Mesenchymal stem cell (in vitro differentiated cells and primary cell): ENCODE results near the gene BICC1.
A peak's percentile ranks its signal among the peaks of the same experiment; 100 is the strongest.

Experiments used
- DNase-seq: peaks from one replicate; pipeline ENCODE4 v3.0.0-alpha.2; 2013
- H2AFZ ChIP-seq: one replicate; pipeline ENCODE4 v1.6.1; 2013; ENCODE audit warnings: low read depth, mild to moderate bottlenecking, control low read depth, inconsistent platforms, low read length, moderate library complexity
- H2AK5ac ChIP-seq: 2 replicates; pipeline ENCODE4 v1.6.1; 2013; ENCODE audit warnings: low read length, moderate library complexity, mild to moderate bottlenecking, inconsistent platforms; ENCODE audit not compliant: severe bottlenecking
- H2BK120ac ChIP-seq: one replicate; pipeline ENCODE4 v1.6.1; 2013; ENCODE audit warnings: low read depth, mild to moderate bottlenecking, inconsistent platforms, low read length, moderate library complexity
- H2BK12ac ChIP-seq, 2 experiments: one replicate each; pipeline ENCODE4 v1.6.1; 2013; ENCODE audit warnings: inconsistent platforms in 2 of 2, low read length in 2 of 2, mild to moderate bottlenecking in 2 of 2, moderate library complexity in 2 of 2, control low read depth in 1 of 2
- H2BK15ac ChIP-seq: one replicate; pipeline ENCODE4 v1.6.1; 2013; ENCODE audit warnings: mild to moderate bottlenecking, low read depth, inconsistent platforms; ENCODE audit not compliant: poor library complexity, severe bottlenecking
- H2BK5ac ChIP-seq: 2 replicates; pipeline ENCODE4 v1.6.1; 2013; ENCODE audit warnings: low read depth, mild to moderate bottlenecking, low read length, control low read depth, inconsistent platforms; ENCODE audit not compliant: poor library complexity, severe bottlenecking
- H3K14ac ChIP-seq, 2 experiments: one replicate each; pipeline ENCODE4 v1.6.1; 2013; ENCODE audit warnings: inconsistent platforms in 2 of 2, low read length in 2 of 2, control low read depth in 1 of 2, mild to moderate bottlenecking in 1 of 2, moderate library complexity in 1 of 2
- H3K18ac ChIP-seq, 2 experiments: one replicate each; pipeline ENCODE4 v1.6.1; 2013; ENCODE audit warnings: inconsistent platforms in 2 of 2, low read length in 2 of 2, control low read depth in 1 of 2, low read depth in 1 of 2, mild to moderate bottlenecking in 1 of 2
- H3K23ac ChIP-seq, 2 experiments: one replicate each; pipeline ENCODE4 v1.6.1; 2013; ENCODE audit warnings: inconsistent platforms in 2 of 2, low read length in 2 of 2, mild to moderate bottlenecking in 2 of 2, moderate library complexity in 2 of 2, control low read depth in 1 of 2
- H3K27ac ChIP-seq: 2 replicates; pipeline ENCODE4 v1.5.1; 2013; ENCODE audit warnings: mild to moderate bottlenecking, moderate library complexity, low read length, control low read depth, inconsistent platforms; ENCODE audit not compliant: poor library complexity, severe bottlenecking
- H3K27me3 ChIP-seq, 2 experiments: 2 replicates each; pipeline versions ENCODE4 v1.6.1 to v1.7.0; 2013; ENCODE audit warnings: low read length in 2 of 2, mild to moderate bottlenecking in 2 of 2, moderate library complexity in 2 of 2, control low read depth in 1 of 2, inconsistent platforms in 1 of 2; ENCODE audit not compliant: control insufficient read depth in 1 of 2, insufficient read depth in 1 of 2
- H3K36me3 ChIP-seq, 2 experiments: 2 replicates each; pipeline versions ENCODE4 v1.6.1 to v1.7.0; 2013; ENCODE audit warnings: low read length in 2 of 2, control low read depth in 1 of 2, inconsistent platforms in 1 of 2, low read depth in 1 of 2, mild to moderate bottlenecking in 1 of 2; ENCODE audit not compliant: insufficient read depth in 2 of 2, control insufficient read depth in 1 of 2
- H3K4ac ChIP-seq, 2 experiments: one replicate each; pipeline ENCODE4 v1.6.1; 2013; ENCODE audit warnings: inconsistent platforms in 2 of 2, low read length in 2 of 2, mild to moderate bottlenecking in 2 of 2, moderate library complexity in 2 of 2, control low read depth in 1 of 2, low read depth in 1 of 2
- H3K4me1 ChIP-seq: 2 replicates; pipeline ENCODE4 v1.6.1; 2013; ENCODE audit warnings: low read depth, low read length, control low read depth; ENCODE audit not compliant: control insufficient read depth, insufficient read depth
- H3K4me2 ChIP-seq: 2 replicates; pipeline ENCODE4 v1.6.1; 2013; ENCODE audit warnings: low read length, mild to moderate bottlenecking, inconsistent platforms; ENCODE audit not compliant: poor library complexity, severe bottlenecking
- H3K4me3 ChIP-seq, 2 experiments: 2 replicates each; pipeline versions ENCODE4 v1.5.1 to v1.7.0; 2013; ENCODE audit warnings: low read length in 2 of 2, mild to moderate bottlenecking in 2 of 2, control low read depth in 1 of 2, low read depth in 1 of 2; ENCODE audit not compliant: insufficient read depth in 1 of 2
- H3K79me1 ChIP-seq: replicated peaks from 2 replicates; pipeline ENCODE4 v1.6.1; 2013; ENCODE audit warnings: mild to moderate bottlenecking, control low read depth, low read length, inconsistent platforms; ENCODE audit not compliant: poor library complexity, severe bottlenecking
- H3K9ac ChIP-seq: 2 replicates; pipeline ENCODE4 v1.7.0; 2013; ENCODE audit warnings: mild to moderate bottlenecking, low read length, moderate library complexity
- H3K9me3 ChIP-seq: 2 replicates; pipeline ENCODE4 v1.7.0; 2013; ENCODE audit warnings: mild to moderate bottlenecking, low read length; ENCODE audit not compliant: control insufficient read depth
- H4K8ac ChIP-seq: one replicate; pipeline ENCODE4 v1.6.1; 2013; ENCODE audit warnings: inconsistent platforms, mild to moderate bottlenecking, low read length, moderate library complexity
- H4K91ac ChIP-seq: one replicate; pipeline ENCODE4 v1.6.1; 2013; ENCODE audit warnings: mild to moderate bottlenecking, low read length, inconsistent platforms
- WGBS: methylation state at CpG from one replicate; pipeline ENCODE4 v1.1.7; 2013; ENCODE audit warnings: mixed read lengths; 5-methylcytosine and 5-hydroxymethylcytosine counted together

The BICC1 gene

DNA sequence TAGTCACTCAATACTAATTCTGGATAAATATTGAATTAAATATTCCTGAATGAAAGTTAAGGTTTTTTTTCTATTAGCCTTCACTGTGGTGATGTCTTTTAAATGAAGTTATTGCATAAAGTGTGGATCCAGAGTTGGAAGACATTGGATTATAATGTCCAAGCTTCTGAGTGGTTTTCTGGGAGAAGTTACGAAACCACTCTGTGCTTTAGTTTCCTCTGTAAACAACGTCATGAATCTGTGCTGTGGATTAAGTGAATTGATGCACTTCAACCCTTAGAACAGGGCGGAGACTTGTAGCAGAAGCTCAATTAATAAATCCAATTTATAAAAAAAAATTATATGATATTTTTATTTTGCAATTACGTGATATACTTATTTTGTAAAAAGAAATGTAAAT lies 271.7 kb downstream of the BICC1 start:
- H2AFZ ChIP-seq = no peak overlapping the region
- WGBS = 57% methylated on average over 2 of the region's 4 CpGs
- H2BK15ac ChIP-seq = no peak overlapping the region
- H3K27me3 ChIP-seq = no peaks in the 10 kb centered on the region
- H3K79me1 ChIP-seq = peaks cover 9% of the 10 kb centered on the region
- H4K8ac ChIP-seq = no peak overlapping the region
- peaks cover 4% of the 10 kb centered on the region for H3K4me1 ChIP-seq
- H3K9me3 ChIP-seq = no peaks in the 10 kb centered on the region
- peak; percentile 42 for DNase-seq
- no peak overlapping the region for H3K4me3 ChIP-seq
- no peak overlapping the region for H2AK5ac ChIP-seq
- H2BK120ac ChIP-seq = no peak overlapping the region
- H3K23ac ChIP-seq = no peak overlapping the region
- no peak overlapping the region for H3K4ac ChIP-seq
- H3K14ac ChIP-seq = no peak overlapping the region
- no peak overlapping the region for H3K27ac ChIP-seq
- H3K18ac ChIP-seq = no peak overlapping the region
- peak overlapping the region; percentile 79 for H3K9ac ChIP-seq
- no peak overlapping the region for H2BK5ac ChIP-seq
- no peak overlapping the region for H4K91ac ChIP-seq
- no peak overlapping the region for H3K4me2 ChIP-seq
- H2BK12ac ChIP-seq = no peak overlapping the region
- peaks cover 4 to 45% of the 10 kb centered on the region in 2 experiments for H3K36me3 ChIP-seq

DNA sequence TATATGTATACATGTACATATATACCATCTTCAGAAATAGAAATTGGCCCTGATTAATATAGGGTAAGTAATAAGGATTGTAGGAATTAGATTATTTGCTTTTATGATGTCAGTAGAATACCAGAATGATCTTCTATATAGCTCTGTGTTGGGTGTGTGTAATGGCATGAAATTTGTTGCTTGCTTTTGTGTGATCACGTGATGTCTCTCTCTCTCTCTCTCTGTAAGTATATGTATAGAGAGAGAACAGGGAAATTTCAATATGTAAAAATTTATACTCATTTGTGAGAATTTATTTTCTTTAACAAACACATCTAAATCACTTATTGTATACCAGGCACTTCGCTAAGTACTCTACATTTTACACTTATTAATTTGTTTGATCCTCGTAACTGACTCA lies 272.7 kb downstream of the BICC1 start:
- Histone ChIP-seq H3K4ac (no peak overlapping the region), H3K14ac (no peak overlapping the region), H3K18ac (no peak overlapping the region), H2BK120ac (no peak overlapping the region), H2BK12ac (no peak overlapping the region), H3K9me3 (no peaks in the 10 kb centered on the region), H4K8ac (no peak overlapping the region), H2BK15ac (no peak overlapping the region), H3K27ac (no peak overlapping the region), H3K4me1 (peaks cover 4% of the 10 kb centered on the region), H2AFZ (no peak overlapping the region), H2AK5ac (no peak overlapping the region), H3K9ac (peak overlapping the region; percentile 40), H3K4me3 (no peak overlapping the region), H4K91ac (no peak overlapping the region), H2BK5ac (no peak overlapping the region), H3K36me3 (peaks cover 4 to 54% of the 10 kb centered on the region in 2 experiments), H3K79me1 (peaks cover 7% of the 10 kb centered on the region), H3K23ac (no peak overlapping the region), H3K4me2 (no peak overlapping the region), H3K27me3 (no peaks in the 10 kb centered on the region)
- DNase-seq = no peak
- 95% methylated on average over 2 of the region's 3 CpGs for WGBS

DNA sequence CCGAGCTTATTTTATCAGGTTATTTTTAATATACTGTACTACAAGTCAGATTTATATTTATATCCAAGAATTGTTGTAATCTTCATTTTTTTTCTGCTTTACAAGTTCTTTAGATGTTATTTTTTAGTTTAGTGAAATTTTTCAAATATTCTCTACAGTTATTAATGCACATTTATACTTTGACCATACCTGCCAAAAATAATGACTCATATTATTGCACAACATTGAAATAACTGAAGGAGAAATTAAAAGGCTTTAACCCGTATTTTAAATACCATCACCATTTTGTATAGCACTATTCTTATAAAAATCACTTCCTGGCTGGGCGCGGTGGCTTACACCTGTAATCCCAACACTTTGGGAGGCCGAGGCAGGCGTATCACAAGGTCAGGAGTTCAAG lies 278.5 kb downstream of the BICC1 start:
- H3K4me3 ChIP-seq = no peak overlapping the region
- WGBS = 96% methylated on average over 5 of the region's 6 CpGs
- no peak overlapping the region for H3K4ac ChIP-seq
- H3K18ac ChIP-seq = no peak overlapping the region
- no peak overlapping the region for H2BK12ac ChIP-seq
- no peak overlapping the region for H4K8ac ChIP-seq
- no peaks in the 10 kb centered on the region for H3K4me1 ChIP-seq
- H2BK15ac ChIP-seq = no peak overlapping the region
- H3K9me3 ChIP-seq = no peaks in the 10 kb centered on the region
- H3K27ac ChIP-seq = no peak overlapping the region
- H3K27me3 ChIP-seq = no peaks in the 10 kb centered on the region
- H2BK5ac ChIP-seq = no peak overlapping the region
- H3K4me2 ChIP-seq = no peak overlapping the region
- no peak overlapping the region for H4K91ac ChIP-seq
- peaks cover 19% of the 10 kb centered on the region for H3K79me1 ChIP-seq
- H3K14ac ChIP-seq = no peak overlapping the region
- H3K36me3 ChIP-seq = peaks cover 20 to 88% of the 10 kb centered on the region in 2 experiments
- no peak overlapping the region for H3K23ac ChIP-seq
- no peak overlapping the region for H2BK120ac ChIP-seq
- no peak overlapping the region for H2AFZ ChIP-seq
- DNase-seq = no peak
- no peak overlapping the region for H3K9ac ChIP-seq
- no peak overlapping the region for H2AK5ac ChIP-seq

DNA sequence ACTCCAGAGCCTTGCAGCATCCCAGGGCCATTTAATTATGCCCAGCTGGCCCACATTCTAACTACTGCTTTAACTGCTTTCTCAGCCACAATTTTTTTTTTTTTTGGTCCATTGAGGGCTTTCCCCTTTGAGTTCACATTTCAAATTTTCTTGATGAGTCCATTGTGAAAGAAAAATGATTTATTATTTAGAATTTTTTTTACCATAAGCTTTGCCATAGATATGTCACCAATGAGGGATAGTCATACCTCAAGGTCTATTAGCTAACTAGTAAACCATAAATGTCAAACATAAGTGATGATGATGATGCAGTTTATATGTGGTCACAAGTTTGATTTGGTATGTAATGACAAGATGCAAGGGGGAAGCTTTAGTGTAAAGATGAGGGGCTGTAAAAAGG lies 282.9 kb downstream of the BICC1 start:
- H2BK15ac ChIP-seq = no peak overlapping the region
- no peak overlapping the region for H4K91ac ChIP-seq
- H4K8ac ChIP-seq = no peak overlapping the region
- no peak overlapping the region for H3K9ac ChIP-seq
- no peak overlapping the region for H3K4me3 ChIP-seq
- H3K27me3 ChIP-seq = no peaks in the 10 kb centered on the region
- H3K14ac ChIP-seq = no peak overlapping the region
- no peak overlapping the region for H3K27ac ChIP-seq
- H2AK5ac ChIP-seq = no peak overlapping the region
- H3K79me1 ChIP-seq = peaks cover 21% of the 10 kb centered on the region
- H3K9me3 ChIP-seq = no peaks in the 10 kb centered on the region
- H3K23ac ChIP-seq = no peak overlapping the region
- no peak overlapping the region for H3K4ac ChIP-seq
- no peak overlapping the region for H2BK12ac ChIP-seq
- H3K18ac ChIP-seq = no peak overlapping the region
- DNase-seq = no peak
- H2BK120ac ChIP-seq = no peak overlapping the region
- no peak overlapping the region for H2BK5ac ChIP-seq
- H2AFZ ChIP-seq = no peak overlapping the region
- H3K36me3 ChIP-seq = peaks cover 19 to 82% of the 10 kb centered on the region in 2 experiments
- no peak overlapping the region for H3K4me2 ChIP-seq
- no peaks in the 10 kb centered on the region for H3K4me1 ChIP-seq
